Neural progenitor cell (in vitro differentiated cells): ENCODE data around the gene KCNB1.

Source experiments
- CTCF ChIP-seq: fragments of 200-600 bp; sonication (generic); IDR thresholded peaks from 2 replicates; pipeline ENCODE4 v1.5.1; 2017; ENCODE audit warnings: antibody characterized with exemption, mild to moderate bottlenecking
- EZH2phosphoT487 ChIP-seq: fragments of 200-600 bp; sonication (generic); IDR thresholded peaks from 2 replicates; pipeline ENCODE4 v1.6.1; 2017; ENCODE audit warnings: antibody characterized with exemption

- TF ChIP-seq CTCF, result no peak
- TF ChIP-seq EZH2phosphoT487, result no peak
These were observed 94.9 kb downstream of the KCNB1 start for GRCh38 chr20:49387581-49387939.
